Measurements from ENCODE around the gene ISG20. TPM values are rescaled to one million over a fixed set of nuclear protein-coding genes. Genes with fewer than 3 reads are reported as not detected.

ISG20 gene
- total and polyA plus RNA-seq, 2 donors (not counting 3 experiments of a cell fraction or from before 2014, with no cell fraction given): 6.4 to 7.5 TPM

- no peak overlapping the region for H3K4me2 ChIP-seq (ENCODE audit: insufficient read depth, low read length)
- intact Hi-C loops (cut with micrococcal nuclease): no loop called here
- BruUV-seq (replicated peaks): no TSS peak
- H3K4me3 ChIP-seq (replicated peaks in 1 of 3; ENCODE audit: insufficient read depth in 1 of 3, low read depth in 1 of 3, low read length in 3 of 3): no peak overlapping the region
- CTCF ChIA-PET: no interaction called here
- dilution Hi-C loops (cut with MboI; ENCODE audit: extremely low pct_ligation_motif_present, low sequenced_read_pairs): no loop called here
- no peak for FAIRE-seq
- no peak overlapping the region for H3K27ac ChIP-seq (ENCODE audit: insufficient read depth, low read depth, low read length)
- H3K9me3 ChIP-seq (replicated peaks; ENCODE audit: control insufficient read depth, insufficient read depth, low read length): no peaks in the 10 kb centered on the region
- no peaks in the 10 kb centered on the region for H4K20me1 ChIP-seq (replicated peaks; ENCODE audit: control insufficient read depth, extremely low read depth, insufficient read depth, low read length)
- H2AFZ ChIP-seq (ENCODE audit: low read depth, low read length): no peak overlapping the region
- H3K4me1 ChIP-seq (ENCODE audit: control insufficient read depth, extremely low read depth, insufficient read depth, low read length): peaks cover 8% of the 10 kb centered on the region
- no peaks in the 10 kb centered on the region for H3K27me3 ChIP-seq (ENCODE audit: control insufficient read depth in 2 of 2, insufficient read depth in 2 of 2, low read length in 2 of 2)
- no peaks in the 10 kb centered on the region for H3K9me1 ChIP-seq (replicated peaks; ENCODE audit: control insufficient read depth, extremely low read depth, insufficient read depth, low read length)
- no peak overlapping the region for H3K9ac ChIP-seq (replicated peaks; ENCODE audit: extremely low read depth, insufficient read depth, low read length)
- peaks cover 10% of the 10 kb centered on the region for H3K79me2 ChIP-seq (ENCODE audit: control insufficient read depth, insufficient read depth, low read length)
- DNase-seq (ENCODE audit: low read depth, low spot score): no peak
- TF ChIP-seq POLR2AphosphoS5 (IDR thresholded peaks at IDR 0.05; ENCODE audit: insufficient read depth, low read depth, low read length) (no peak), MYC (IDR thresholded peaks at IDR 0.05; ENCODE audit: low read depth, low read length) (no peak), CTCF (IDR thresholded peaks at IDR 0.05; ENCODE audit: extremely low read depth in 1 of 2, insufficient read depth in 1 of 2, low read depth in 1 of 2, low read length in 2 of 2) (no peak), EZH2 (IDR thresholded peaks at IDR 0.05; ENCODE audit: borderline replicate concordance, low read depth, low read length, severe bottlenecking) (no peak), MAX (IDR thresholded peaks at IDR 0.05; ENCODE audit: insufficient read depth, insufficient read length) (no peak), FOS (IDR thresholded peaks at IDR 0.05; ENCODE audit: borderline replicate concordance, insufficient read depth, low read length) (no peak), JUN (IDR thresholded peaks at IDR 0.05; ENCODE audit: borderline replicate concordance, insufficient read depth, insufficient read length, low read depth) (no peak), POLR2A (IDR thresholded peaks at IDR 0.05; ENCODE audit: low read depth, low read length) (no peak), GATA2 (IDR thresholded peaks at IDR 0.05; ENCODE audit: insufficient read depth, insufficient read length, low read depth, low read length) (no peak)
- no peaks in the 10 kb centered on the region for H3K36me3 ChIP-seq (ENCODE audit: control insufficient read depth in 2 of 2, extremely low read depth in 1 of 2, insufficient read depth in 2 of 2, low read length in 2 of 2)
- POLR2A ChIA-PET: no interaction called here
Observed at GRCh38 chr15:88617031-88617722, 21.6 kb upstream of the ISG20 start.

Data from endothelial cell of umbilical vein (primary cell).